Measurements from ENCODE around the gene POU2AF1.
A peak's percentile ranks its signal among the peaks of the same experiment; 100 is the strongest.

The POU2AF1 gene

DNA sequence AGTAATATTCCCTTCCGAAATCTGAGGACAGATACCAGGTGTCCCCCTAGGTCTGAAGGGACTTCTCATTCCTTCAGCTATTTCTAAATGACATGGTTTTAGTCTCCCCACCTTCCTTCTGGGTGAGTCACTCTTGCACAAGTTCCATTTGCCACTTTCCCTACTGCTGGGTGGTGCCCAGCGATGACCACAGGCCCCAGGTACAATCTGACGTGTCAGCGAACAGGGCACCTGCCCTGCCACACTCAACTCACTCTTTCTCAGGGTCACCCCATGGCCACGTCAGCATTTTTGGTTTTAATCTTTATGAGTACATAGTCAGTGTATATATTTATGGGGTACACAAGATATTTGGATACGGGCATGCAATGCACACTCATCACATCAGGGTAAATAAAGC, 17.2 kb downstream of the POU2AF1 start:
- TF ChIP-seq CTCF (IDR thresholded peaks at IDR 0.05; ENCODE audit: low read depth, low read length, missing control alignments), result no peak
- no peak overlapping the region for H3K4me3 ChIP-seq (ENCODE audit: low read depth, low read length)

DNA sequence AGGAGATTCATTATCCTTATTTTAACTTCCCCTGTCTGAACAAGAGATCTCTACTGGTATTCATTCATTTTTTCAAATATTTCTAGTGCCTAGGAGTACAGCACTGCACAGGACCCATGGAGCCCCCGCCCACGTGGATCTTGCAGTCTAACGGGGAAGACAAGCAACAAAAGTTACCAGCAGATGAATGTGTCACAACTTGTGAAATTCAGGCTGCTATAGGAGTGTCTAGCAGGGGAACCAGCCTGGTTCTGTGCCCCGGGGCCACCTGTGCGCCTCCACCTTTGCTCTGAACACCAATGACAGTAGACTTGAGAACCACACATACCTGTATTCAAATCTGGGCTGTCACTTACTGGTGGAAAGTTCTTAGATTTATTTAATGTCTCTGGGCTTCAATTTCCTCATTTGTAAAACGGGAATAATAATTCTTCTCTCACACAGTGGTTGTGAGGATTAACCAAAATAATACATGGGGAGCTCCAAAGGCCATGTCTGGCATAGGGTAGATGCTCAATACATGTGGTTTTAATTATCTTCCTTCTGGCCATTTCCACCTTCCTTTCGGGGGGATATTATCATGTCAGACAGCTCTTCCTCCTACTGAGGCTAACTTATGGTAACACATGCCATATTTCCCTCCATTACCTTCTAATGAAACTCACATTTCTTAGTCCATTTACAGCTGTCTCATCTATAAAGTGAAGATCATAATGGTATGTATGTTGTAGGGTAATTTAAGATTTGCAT, 17.8 kb downstream of the POU2AF1 start:
- no peak overlapping the region for H3K4me3 ChIP-seq (ENCODE audit: low read depth, low read length)
- DNase-seq (ENCODE audit: low read depth), result no peak
- no peak for TF ChIP-seq CTCF (IDR thresholded peaks at IDR 0.05; ENCODE audit: low read depth, low read length, missing control alignments)

More for the DNA sequence above, 17.2 kb downstream of the POU2AF1 start:
- DNase-seq (ENCODE audit: low read depth), result no peak

- DNase-seq (ENCODE audit: low read depth), result no peak
- H3K4me3 ChIP-seq (ENCODE audit: low read depth, low read length), result no peak overlapping the region
- no peak for TF ChIP-seq CTCF (IDR thresholded peaks at IDR 0.05; ENCODE audit: low read depth, low read length, missing control alignments)
Observed at GRCh38 chr11:111360150-111361043, 18.7 kb downstream of the POU2AF1 start.

- peak; percentile 21 for TF ChIP-seq CTCF (IDR thresholded peaks at IDR 0.05; ENCODE audit: low read depth, low read length, missing control alignments)
- no peak overlapping the region for H3K4me3 ChIP-seq (ENCODE audit: low read depth, low read length)
- DNase-seq (ENCODE audit: low read depth), result no peak
Observed at GRCh38 chr11:111359223-111360149, 19.6 kb downstream of the POU2AF1 start.

DNA sequence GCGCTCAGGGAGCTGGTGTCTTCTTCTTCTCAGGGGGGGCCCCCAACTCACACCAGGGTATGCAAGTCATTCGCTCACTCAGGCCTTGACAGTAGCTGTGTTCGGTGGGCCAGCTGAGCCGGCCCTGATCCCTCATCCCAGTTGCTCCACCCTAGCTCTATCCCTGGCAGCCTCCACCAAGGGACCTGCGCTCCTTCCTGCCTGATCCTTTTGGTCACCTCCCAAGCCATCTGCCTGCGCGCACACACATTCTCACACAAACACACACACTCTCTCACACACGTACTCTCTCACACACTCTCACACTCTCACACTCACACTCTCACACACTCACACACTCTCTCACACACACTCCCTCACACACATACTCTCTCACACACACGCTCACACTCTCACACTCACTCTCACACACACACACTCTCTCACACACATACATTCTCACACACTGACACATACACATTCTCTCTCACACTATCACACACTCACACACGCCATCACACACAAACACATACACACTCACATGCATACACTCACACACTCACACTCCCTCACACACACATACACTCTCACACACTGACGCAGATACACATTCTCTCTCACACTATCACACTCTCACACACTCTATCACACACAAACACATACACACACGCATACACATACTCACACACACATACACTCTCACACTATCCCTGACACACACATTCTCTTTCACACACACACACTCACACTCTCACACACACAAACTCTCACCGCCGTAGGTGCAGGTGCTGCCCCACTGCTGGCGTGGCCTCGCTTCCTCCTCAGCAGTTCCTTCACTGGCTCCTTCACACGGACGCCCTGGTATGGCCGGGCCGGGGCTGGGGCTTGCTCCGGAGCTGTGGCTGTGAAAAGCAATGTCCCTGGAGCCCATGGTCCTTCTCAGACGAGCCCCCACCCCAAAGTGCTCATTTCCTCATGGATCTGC, 20.8 kb downstream of the POU2AF1 start:
- DNase-seq (ENCODE audit: low read depth), result no peak
- no peak for TF ChIP-seq CTCF (IDR thresholded peaks at IDR 0.05; ENCODE audit: low read depth, low read length, missing control alignments)
- no peak overlapping the region for H3K4me3 ChIP-seq (ENCODE audit: low read depth, low read length)
